Measurements from ENCODE around the gene CTXND2.

DNA sequence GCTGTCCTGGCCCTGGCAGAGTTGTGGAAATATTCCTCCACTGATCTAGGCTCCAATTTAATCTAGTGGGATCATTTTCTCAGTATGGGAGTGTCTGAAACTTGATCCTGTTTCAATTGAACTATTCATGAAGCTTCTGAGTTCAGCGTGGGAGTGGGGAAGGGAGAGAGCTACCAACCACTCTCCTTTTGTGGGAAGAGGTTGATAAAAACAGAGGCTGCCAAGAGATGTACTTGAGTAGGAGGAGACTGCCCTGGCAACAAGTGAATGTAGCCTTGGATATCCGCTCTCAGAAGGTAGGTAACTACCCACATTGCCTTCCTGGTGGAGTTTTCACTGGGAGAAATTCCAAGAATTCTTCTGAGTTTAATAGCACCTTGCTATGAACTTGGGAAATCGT, at the start of gene CTXND2:
- TF ChIP-seq, protein P1, sequence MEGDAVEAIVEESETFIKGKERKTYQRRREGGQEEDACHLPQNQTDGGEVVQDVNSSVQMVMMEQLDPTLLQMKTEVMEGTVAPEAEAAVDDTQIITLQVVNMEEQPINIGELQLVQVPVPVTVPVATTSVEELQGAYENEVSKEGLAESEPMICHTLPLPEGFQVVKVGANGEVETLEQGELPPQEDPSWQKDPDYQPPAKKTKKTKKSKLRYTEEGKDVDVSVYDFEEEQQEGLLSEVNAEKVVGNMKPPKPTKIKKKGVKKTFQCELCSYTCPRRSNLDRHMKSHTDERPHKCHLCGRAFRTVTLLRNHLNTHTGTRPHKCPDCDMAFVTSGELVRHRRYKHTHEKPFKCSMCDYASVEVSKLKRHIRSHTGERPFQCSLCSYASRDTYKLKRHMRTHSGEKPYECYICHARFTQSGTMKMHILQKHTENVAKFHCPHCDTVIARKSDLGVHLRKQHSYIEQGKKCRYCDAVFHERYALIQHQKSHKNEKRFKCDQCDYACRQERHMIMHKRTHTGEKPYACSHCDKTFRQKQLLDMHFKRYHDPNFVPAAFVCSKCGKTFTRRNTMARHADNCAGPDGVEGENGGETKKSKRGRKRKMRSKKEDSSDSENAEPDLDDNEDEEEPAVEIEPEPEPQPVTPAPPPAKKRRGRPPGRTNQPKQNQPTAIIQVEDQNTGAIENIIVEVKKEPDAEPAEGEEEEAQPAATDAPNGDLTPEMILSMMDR (IDR thresholded peaks at IDR 0.05), result no peak
- TF ChIP-seq POLR2A (IDR thresholded peaks at IDR 0.05), result no peak

Measured in esophagus squamous epithelium (tissue), 4 donors.